GM18873 (cell line): ENCODE results near the gene NR6A1.
"Not testable (repeated sequence)": the region's sequence is repeated elsewhere in the genome, so short reads cannot be mapped to it uniquely, and the experiment has no call there.

ENCODE experiments used
- ATAC-seq: cut with Tn5 transposase; IDR thresholded peaks from one replicate; pipeline ENCODE4 v1.9.1; 2021; ENCODE audit warnings: mild to moderate bottlenecking, moderate library complexity, moderate number of reproducible peaks; ENCODE audit not compliant: unreplicated experiment, low FRiP score

The NR6A1 gene

DNA sequence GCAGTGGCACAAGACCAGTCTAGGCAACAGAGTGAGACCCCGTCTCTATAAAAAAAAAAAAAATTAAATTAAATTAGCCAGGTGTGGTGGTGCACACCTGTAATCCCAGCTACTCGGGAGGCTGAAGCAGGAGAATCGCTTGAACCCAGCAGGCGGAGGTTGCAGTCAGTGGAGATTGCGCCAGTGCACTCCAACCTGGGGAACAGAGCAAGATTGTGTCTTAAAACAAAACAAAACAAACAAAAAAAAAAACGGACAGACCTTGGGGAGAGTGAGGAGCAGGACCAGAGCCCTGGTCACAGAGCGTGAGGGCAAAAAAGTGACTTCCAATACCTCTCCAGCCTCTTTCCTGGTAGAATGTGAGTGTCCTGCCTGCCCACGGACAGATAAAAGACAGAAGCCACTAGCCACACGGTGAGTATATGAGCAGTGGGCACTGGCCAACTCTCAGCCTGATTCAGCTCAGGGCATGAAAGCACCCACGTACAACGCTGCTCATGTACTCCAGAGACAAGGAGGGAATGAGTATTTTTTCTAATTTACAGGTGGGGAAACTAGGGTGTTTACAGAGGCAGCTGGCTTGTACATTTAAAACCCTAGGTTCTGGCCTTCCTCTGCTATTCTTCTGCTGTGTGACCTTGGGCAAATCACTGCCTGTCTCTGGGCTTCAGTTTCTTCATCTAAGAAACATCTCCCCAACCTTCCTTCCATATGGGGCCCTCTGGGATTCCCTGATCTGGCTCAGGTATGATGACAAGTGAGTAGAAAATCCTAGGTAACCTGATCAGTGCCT is 7.7 kb upstream of the NR6A1 start:
- no peak for ATAC-seq

DNA sequence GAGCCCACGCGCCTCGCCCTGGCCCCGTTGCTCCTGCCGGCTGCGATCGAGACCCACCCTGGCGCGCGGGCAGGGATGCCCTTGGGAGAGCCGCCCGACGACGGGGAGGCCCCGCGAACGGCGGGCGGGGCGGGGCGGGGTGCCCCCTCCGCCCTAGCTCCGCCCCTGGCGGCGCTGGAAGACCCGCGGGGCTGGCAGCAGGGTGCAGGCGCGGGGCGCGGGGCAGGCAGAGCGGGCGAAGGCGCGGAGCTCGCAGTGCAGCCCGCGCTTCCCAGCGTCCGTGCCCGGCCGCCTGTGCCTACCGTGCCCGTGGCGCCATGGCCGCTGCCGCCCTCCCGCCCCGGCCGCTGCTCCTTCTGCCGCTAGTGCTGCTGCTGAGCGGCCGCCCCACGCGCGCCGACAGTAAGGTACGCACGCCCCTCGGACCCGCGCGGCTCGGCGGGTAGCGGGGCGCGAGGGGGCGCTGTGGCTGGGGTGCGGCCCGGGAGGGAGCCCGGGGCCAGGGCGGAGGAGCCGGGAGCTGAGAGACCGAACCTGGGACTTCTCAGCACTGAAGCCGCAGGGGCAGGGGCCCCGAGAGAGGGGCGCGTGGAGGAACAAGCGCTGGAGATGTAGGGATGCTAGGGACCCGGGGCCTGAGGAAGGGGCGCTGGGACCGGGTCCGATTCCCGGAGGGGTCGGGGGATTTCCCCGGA is 6.0 kb upstream of the NR6A1 start, which contains the start of gene OLFML2A:
Gene OLFML2A (plus strand): TSS at position 180 of the 695 bp plus-strand sequence. CDS start 138 bp downstream, at position 318.
- ATAC-seq: no peak

- no peak for ATAC-seq
Observed at GRCh38 chr9:124776618-124776953, 5.5 kb upstream of the NR6A1 start.

- ATAC-seq: no peak
Observed at GRCh38 chr9:124774129-124774978, 3.2 kb upstream of the NR6A1 start.

GRCh38 chr9:124773473-124774128 is 2.5 kb upstream of the NR6A1 start:
- ATAC-seq: no peak

- not testable (repeated sequence) for ATAC-seq
Observed at GRCh38 chr9:124772877-124773276, 1.8 kb upstream of the NR6A1 start.

- ATAC-seq: no peak
Observed at GRCh38 chr9:124771867-124772679, 962 bp upstream of the NR6A1 start.

- ATAC-seq: no peak
Observed at GRCh38 chr9:124770359-124771020, 621 bp downstream of the NR6A1 start.

DNA sequence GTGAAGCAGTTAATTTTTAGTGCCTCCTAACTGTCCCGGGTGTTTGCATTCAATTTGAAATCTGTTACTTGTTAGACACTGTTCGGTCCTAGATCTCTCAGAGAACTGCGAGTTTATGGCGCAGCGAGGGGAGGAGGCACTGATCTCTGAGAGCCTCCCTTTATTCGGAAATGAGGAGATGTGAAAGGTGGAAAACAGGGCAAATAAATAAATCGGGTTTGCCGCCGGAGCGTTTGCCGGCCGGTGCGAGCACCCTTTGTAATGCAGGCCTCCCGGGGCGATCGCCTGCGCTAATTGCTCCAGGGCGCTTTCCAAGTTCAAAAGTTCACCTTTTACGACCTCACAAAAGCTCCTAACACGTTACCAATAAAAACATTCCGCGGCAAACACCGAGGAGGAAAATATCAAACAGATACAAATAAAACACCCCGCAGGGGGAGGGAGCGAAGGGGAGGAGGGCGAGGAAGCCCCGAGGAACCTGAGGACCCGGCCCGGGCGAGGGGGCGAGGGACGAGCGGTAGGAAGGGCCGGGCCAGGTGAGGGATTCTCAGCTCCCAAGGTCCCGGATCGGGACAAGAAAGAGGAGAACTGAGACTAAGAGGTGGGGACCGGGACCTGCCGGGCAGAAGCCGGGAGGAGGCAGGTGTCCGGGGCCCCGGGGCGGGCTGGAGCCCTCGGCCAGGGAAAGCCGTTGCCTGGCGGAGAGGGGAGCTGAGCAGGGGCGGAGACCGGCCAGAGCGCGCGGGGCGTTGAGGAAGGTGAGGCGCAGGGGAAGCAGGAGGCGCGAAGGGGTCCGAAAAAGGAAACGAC is 1.4 kb downstream of the NR6A1 start:
- ATAC-seq: no peak

GRCh38 chr9:124768750-124769548 is 2.2 kb downstream of the NR6A1 start:
- no peak for ATAC-seq

- ATAC-seq: no peak
Observed at GRCh38 chr9:124768334-124768733, 2.8 kb downstream of the NR6A1 start.

- ATAC-seq: no peak
Observed at GRCh38 chr9:124767821-124768220, 3.3 kb downstream of the NR6A1 start.

DNA sequence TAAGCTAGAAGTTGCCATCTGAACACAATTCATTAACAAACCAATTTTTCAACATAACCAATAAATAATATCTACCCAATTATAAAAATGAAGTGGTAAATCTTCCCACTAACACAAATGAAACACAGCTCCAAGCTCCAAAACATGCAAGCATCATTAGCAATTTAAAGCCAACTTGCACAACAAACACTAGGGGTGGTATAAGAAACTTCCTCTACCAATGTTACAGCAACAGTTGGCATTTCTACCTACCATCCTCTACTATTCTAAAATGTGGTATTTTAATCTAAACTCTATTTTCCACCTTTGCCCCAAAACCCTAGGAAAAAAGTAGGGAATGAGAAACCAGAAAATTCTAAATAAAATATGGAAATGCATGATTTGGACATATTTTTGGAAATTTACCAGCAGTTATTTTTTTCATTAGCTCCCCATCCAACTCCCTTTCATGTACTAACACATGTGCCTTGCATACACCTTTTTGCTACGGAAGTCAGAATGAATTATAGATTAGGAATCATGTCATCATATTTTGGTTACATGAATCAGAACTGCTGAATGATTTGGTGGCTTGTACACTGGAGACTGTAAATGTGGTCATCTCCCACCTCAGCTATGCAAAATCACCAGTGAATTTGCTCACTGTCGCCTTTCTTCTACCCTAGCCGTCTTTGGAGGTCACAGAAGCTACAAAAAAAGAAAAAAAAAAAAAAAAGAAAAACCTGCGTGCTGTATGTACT is 4.1 kb downstream of the NR6A1 start:
- ATAC-seq: no peak

DNA sequence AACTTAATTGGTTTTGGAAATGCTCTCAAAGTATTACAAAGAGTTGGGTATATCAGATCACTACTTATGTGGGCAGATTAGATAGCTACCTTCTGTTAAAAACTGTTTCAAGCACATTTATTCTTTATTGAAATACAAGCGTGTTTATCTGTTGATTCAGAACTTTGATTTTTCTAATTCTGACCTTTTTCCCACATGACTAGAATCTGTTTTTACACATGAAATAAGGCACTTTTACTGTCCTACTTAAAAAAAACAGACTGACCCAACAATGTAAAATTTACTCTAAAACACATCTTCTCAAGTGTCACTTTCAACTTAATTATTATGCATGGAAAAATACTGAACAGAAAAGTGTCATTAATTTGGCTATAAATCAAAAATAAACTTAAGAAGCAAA is 4.8 kb downstream of the NR6A1 start:
- no peak for ATAC-seq

GRCh38 chr9:124765439-124765835 is 5.7 kb downstream of the NR6A1 start:
- no peak for ATAC-seq

- no peak for ATAC-seq
Observed at GRCh38 chr9:124764774-124765438, 6.2 kb downstream of the NR6A1 start.
